Spleen (tissue), 11 donors: ENCODE measurements around the gene ATP5F1D. TPM values are rescaled to one million over a fixed set of nuclear protein-coding genes. Genes with fewer than 3 reads are reported as not detected.

Source experiments
- DNase-seq: peaks from one replicate; pipeline ENCODE4 v3.0.0-alpha.2; 2020
- H3K27ac ChIP-seq, 8 donors: fragments of 200-600 bp; sonication (generic) in 7 of 8; 1 replicate in 4 of 8; 2 replicates in 4 of 8; pipeline versions ENCODE4 v1.5.0 to v1.8.0; 2016 to 2021; ENCODE audit warnings: inconsistent platforms in 4 of 8, mild to moderate bottlenecking in 4 of 8, moderate library complexity in 1 of 8
- H3K27me3 ChIP-seq, 7 donors: fragments of 200-600 bp; sonication (generic) in 6 of 7; replicated peaks in 1 of 7; 1 replicate in 4 of 7; 2 replicates in 3 of 7; pipeline versions ENCODE4 v1.5.0 to v1.8.0; 2016 to 2021; ENCODE audit warnings: inconsistent platforms in 3 of 7, mild to moderate bottlenecking in 1 of 7
- H3K36me3 ChIP-seq, 6 donors: fragments of 200-600 bp; sonication (generic) in 5 of 6; 1 replicate in 4 of 6; 2 replicates in 2 of 6; pipeline versions ENCODE4 v1.5.0 to v1.8.0; 2016 to 2021; ENCODE audit warnings: inconsistent platforms in 2 of 6
- H3K4me1 ChIP-seq, 6 donors: fragments of 200-600 bp; sonication (generic) in 5 of 6; 1 replicate in 3 of 6; 2 replicates in 3 of 6; pipeline versions ENCODE4 v1.5.0 to v1.8.0; 2016 to 2021; ENCODE audit warnings: inconsistent platforms in 3 of 6
- H3K4me3 ChIP-seq, 8 donors: fragments of 200-600 bp; sonication (generic) in 7 of 8; 1 replicate in 4 of 8; 2 replicates in 4 of 8; pipeline versions ENCODE4 v1.5.0 to v1.8.0; 2016 to 2021; ENCODE audit warnings: inconsistent platforms in 4 of 8, mild to moderate bottlenecking in 4 of 8, moderate library complexity in 2 of 8
- H3K9me3 ChIP-seq, 8 donors: fragments of 200-600 bp; sonication (generic) in 7 of 8; 1 replicate in 4 of 8; 2 replicates in 4 of 8; pipeline versions ENCODE4 v1.5.0 to v1.8.0; 2016 to 2021; ENCODE audit warnings: inconsistent platforms in 4 of 8
- CTCF ChIP-seq, 11 experiments: fragments of 200-600 bp in 7 of 11; fragments of 450-650 bp in 4 of 11; sonication (generic) in 4 of 11; IDR thresholded peaks in 8 of 11; conservative IDR thresholded peaks in 3 of 11; 1 replicate in 7 of 11; 2 replicates in 4 of 11; pipeline versions ENCODE4 v1.4.0 to v1.8.0; 2016 to 2021; ENCODE audit warnings: antibody characterized with exemption in 11 of 11, inconsistent platforms in 4 of 11, mild to moderate bottlenecking in 1 of 11
- POLR2A ChIP-seq, 3 donors: fragments of 450-650 bp; IDR thresholded peaks; one replicate each; pipeline ENCODE4 v1.5.1; 2017; ENCODE audit warnings: antibody characterized with exemption in 3 of 3, mild to moderate bottlenecking in 1 of 3
- POLR2AphosphoS5 ChIP-seq, 3 donors: sonication (generic); formaldehyde crosslinking; IDR thresholded peaks; one replicate each; pipeline ENCODE4 v1.5.1; 2017; ENCODE audit warnings: antibody characterized with exemption in 3 of 3
- WGBS, 5 donors: extraction: QIAGEN DNeasy Blood & Tissue Kit in 3 of 5; methylation state at CpG; one replicate each; pipeline versions ENCODE4 v1.1.5 to v1.1.7; 2013 to 2018; 5-methylcytosine and 5-hydroxymethylcytosine counted together
- intact Hi-C: fragments of 100-400 bp; cut with DNase I; formaldehyde crosslinking; loops from one replicate; pipeline ENCODE4 v1.15.0; 2023; ENCODE audit warnings: low total_unique reads
- polyA plus RNA-seq, 3 donors: library from polyadenylated mRNA; stranded (reverse); fragments of 200-250 nt; gene quantifications; one replicate each; pipeline ENCODE4 v1.2.1, GENCODE V29; 2013
- total RNA-seq, 7 donors: library from RNA; depleted of rRNA in 3 of 7; stranded (reverse); fragments of >200 nt in 3 of 7; fragmentation: NEBNext Ultra II Directional in 4 of 7; extraction: Animal tissue kit (Norgen Biotek cat#: 25700) in 4 of 7; gene quantifications; one replicate each; pipeline versions ENCODE4 v1.1.0 to v1.2.1, GENCODE V29; 2016 to 2021
- donor health status: healthy with polysubstance abuse.
- donor health status: DM: no; HTN: no; CAD: no; lungs with moderate emphysema.
- donor health status: DM: no; HTN: no; CAD: no.
- donor health status: Bipolar disorder and iron deficiency.
- donor health status: healthy.
- donor health status: DM: no; HTN: no; CAD: no.
- donor health status: DM: yes; HTN: yes; CAD: no.

The ATP5F1D gene
- total and polyA plus RNA-seq, 10 donors = 49.1 to 166 (median 121) TPM

DNA sequence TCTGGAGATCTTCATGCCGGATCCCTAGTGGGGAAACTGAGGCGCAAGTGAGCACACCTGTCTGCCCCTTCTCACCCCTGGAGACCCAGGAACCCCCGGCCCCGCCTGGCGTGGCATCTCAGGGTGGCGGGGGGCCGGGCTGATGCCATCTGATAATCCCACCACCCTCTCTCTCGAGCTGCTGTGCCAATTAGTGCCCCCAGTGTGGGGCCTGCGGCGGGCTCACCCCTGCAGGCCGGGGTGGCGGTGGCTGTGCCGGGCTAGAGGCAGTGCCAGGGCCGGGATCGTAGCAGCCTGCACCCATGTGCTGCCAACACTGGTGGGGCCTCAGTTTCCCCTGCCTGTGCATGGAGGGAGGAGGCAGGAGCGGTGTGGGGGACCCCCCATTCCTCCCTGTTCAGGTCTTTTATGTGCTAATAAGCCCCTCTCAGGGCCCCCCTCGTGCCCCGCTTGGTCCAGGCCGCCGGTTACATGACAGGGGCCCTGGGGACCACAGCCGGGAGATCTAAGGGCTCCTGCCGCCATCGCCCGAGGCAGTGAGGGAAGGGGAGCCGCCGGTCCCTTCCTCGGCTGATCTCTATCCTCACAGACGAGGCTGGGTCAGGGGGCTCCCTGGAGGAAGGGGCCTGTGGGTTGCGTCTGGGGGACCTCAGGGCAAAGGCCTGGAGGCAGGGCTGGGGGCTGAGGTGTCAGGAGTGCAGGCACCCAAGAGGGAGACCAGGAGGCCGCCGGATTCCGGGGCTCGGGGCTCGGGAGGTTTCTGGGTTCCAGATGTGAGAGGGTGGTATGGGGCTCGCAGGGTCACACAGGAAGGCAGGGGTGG, 52.4 kb downstream of the ATP5F1D start:
- no peak overlapping the region for H3K4me3 ChIP-seq
- H3K9me3 ChIP-seq = no peaks in the 10 kb centered on the region
- peaks cover 5 to 80% (median 70%) of the 10 kb centered on the region in 7 donors for H3K27me3 ChIP-seq
- WGBS, 5 donors = 71 to 79% (median 78%) methylated on average over 12 to 35 of the region's 35 CpGs
- DNase-seq = no peak
- H3K27ac ChIP-seq = no peak overlapping the region
- intact Hi-C loops = no loop called here
- no peaks in the 10 kb centered on the region for H3K36me3 ChIP-seq
- no peak for TF ChIP-seq POLR2AphosphoS5 (IDR thresholded peaks at IDR 0.05)
- TF ChIP-seq CTCF (IDR thresholded peaks at IDR 0.05 in 8 of 11, conservative IDR thresholded peaks at IDR 0.05 in 3 of 11) = no peak
- no peak for TF ChIP-seq POLR2A (IDR thresholded peaks at IDR 0.05)
- peaks cover 0 to 32% (median 9%) of the 10 kb centered on the region in 6 donors for H3K4me1 ChIP-seq

Other genes starting within 250 kb of the ATP5F1D start
- gene GRIN3B, start 241.3 kb upstream of the ATP5F1D start, total RNA-seq = under 1 TPM in 2 of 7 donors, not detected in 5; 0.07 to 0.11 TPM
- not detected for gene GRIN3B, start 241.3 kb upstream of the ATP5F1D start, polyA plus RNA-seq
- gene TMEM259, start 220.6 kb upstream of the ATP5F1D start, total RNA-seq = 100 to 1,000 TPM; 187 to 275 (median 240) TPM
- gene TMEM259, start 220.6 kb upstream of the ATP5F1D start, polyA plus RNA-seq = 100 to 1,000 TPM; 172 to 560 (median 460) TPM
- not detected for gene RNU6-2, start 220.2 kb upstream of the ATP5F1D start, total RNA-seq
- not detected for gene RNU6-2, start 220.2 kb upstream of the ATP5F1D start, polyA plus RNA-seq
- gene CNN2, start 215.1 kb upstream of the ATP5F1D start, total RNA-seq = 100 to 1,000 TPM; 102 to 296 (median 233) TPM
- 100 to 1,000 TPM; 126 to 147 (median 140) TPM for gene CNN2, start 215.1 kb upstream of the ATP5F1D start, polyA plus RNA-seq
- gene ABCA7, start 201.6 kb upstream of the ATP5F1D start, total RNA-seq = 100 to 1,000 TPM in 3 of 7 donors, 10 to 100 TPM in 4; 64.6 to 162 (median 94.7) TPM
- 100 to 1,000 TPM in 2 of 3 donors, 10 to 100 TPM in 1; 67.5 to 197 (median 152) TPM for gene ABCA7, start 201.6 kb upstream of the ATP5F1D start, polyA plus RNA-seq
- 100 to 1,000 TPM; 161 to 258 (median 237) TPM for gene ARHGAP45, start 174.6 kb upstream of the ATP5F1D start, total RNA-seq
- gene ARHGAP45, start 174.6 kb upstream of the ATP5F1D start, polyA plus RNA-seq = 100 to 1,000 TPM; 205 to 356 (median 329) TPM
- gene POLR2E, start 146.4 kb upstream of the ATP5F1D start, total RNA-seq = 100 to 1,000 TPM; 106 to 152 (median 123) TPM
- gene POLR2E, start 146.4 kb upstream of the ATP5F1D start, polyA plus RNA-seq = 100 to 1,000 TPM in 2 of 3 donors, 10 to 100 TPM in 1; 70.8 to 144 (median 105) TPM
- 100 to 1,000 TPM; 138 to 275 (median 216) TPM for gene GPX4, start 137.8 kb upstream of the ATP5F1D start, total RNA-seq
- 100 to 1,000 TPM; 480 to 562 (median 522) TPM for gene GPX4, start 137.8 kb upstream of the ATP5F1D start, polyA plus RNA-seq
- 100 to 1,000 TPM in 5 of 7 donors, 10 to 100 TPM in 2; 51.7 to 230 (median 168) TPM for gene SBNO2, start 67.5 kb upstream of the ATP5F1D start, total RNA-seq
- gene SBNO2, start 67.5 kb upstream of the ATP5F1D start, polyA plus RNA-seq = 10 to 100 TPM; 16.2 to 62.0 (median 29.8) TPM
- gene STK11, start 36.0 kb upstream of the ATP5F1D start, total RNA-seq = 10 to 100 TPM; 52.1 to 85.0 (median 75.3) TPM
- 100 to 1,000 TPM in 1 of 3 donors, 10 to 100 TPM in 2; 44.0 to 107 (median 46.7) TPM for gene STK11, start 36.0 kb upstream of the ATP5F1D start, polyA plus RNA-seq
- gene CBARP, start 3.7 kb upstream of the ATP5F1D start, total RNA-seq = 1 to 10 TPM in 1 of 7 donors, under 1 TPM in 5, not detected in 1; 0.12 to 1.2 (median 0.41) TPM
- under 1 TPM in 2 of 3 donors, not detected in 1; 0.05 to 0.48 TPM for gene CBARP, start 3.7 kb upstream of the ATP5F1D start, polyA plus RNA-seq
- gene MIDN, start 6.8 kb downstream of the ATP5F1D start, total RNA-seq = 100 to 1,000 TPM in 4 of 7 donors, 10 to 100 TPM in 3; 42.1 to 223 (median 138) TPM
- gene MIDN, start 6.8 kb downstream of the ATP5F1D start, polyA plus RNA-seq = 10 to 100 TPM; 16.5 to 48.9 (median 19.1) TPM
- 100 to 1,000 TPM; 333 to 672 (median 514) TPM for gene CIRBP, start 27.6 kb downstream of the ATP5F1D start, total RNA-seq
- gene CIRBP, start 27.6 kb downstream of the ATP5F1D start, polyA plus RNA-seq = 100 to 1,000 TPM; 406 to 894 (median 843) TPM
- gene FAM174C, start 33.8 kb downstream of the ATP5F1D start, total RNA-seq = 10 to 100 TPM; 35.8 to 69.6 (median 43.9) TPM
- 100 to 1,000 TPM in 1 of 3 donors, 10 to 100 TPM in 2; 82.9 to 134 (median 88.6) TPM for gene FAM174C, start 33.8 kb downstream of the ATP5F1D start, polyA plus RNA-seq
- not detected for gene EFNA2, start 44.1 kb downstream of the ATP5F1D start, total RNA-seq
- gene EFNA2, start 44.1 kb downstream of the ATP5F1D start, polyA plus RNA-seq = not detected
- 100 to 1,000 TPM in 1 of 7 donors, 10 to 100 TPM in 6; 64.0 to 133 (median 85.2) TPM for gene NDUFS7, start 142.2 kb downstream of the ATP5F1D start, total RNA-seq
- gene NDUFS7, start 142.2 kb downstream of the ATP5F1D start, polyA plus RNA-seq = 100 to 1,000 TPM in 1 of 3 donors, 10 to 100 TPM in 2; 75.5 to 106 (median 78.0) TPM
- 10 to 100 TPM in 4 of 7 donors, 1 to 10 TPM in 3; 7.1 to 14.5 (median 11.2) TPM for gene GAMT, start 159.8 kb downstream of the ATP5F1D start, total RNA-seq
- gene GAMT, start 159.8 kb downstream of the ATP5F1D start, polyA plus RNA-seq = 10 to 100 TPM; 15.2 to 20.4 (median 18.2) TPM
- gene DAZAP1, start 165.8 kb downstream of the ATP5F1D start, total RNA-seq = 100 to 1,000 TPM in 3 of 7 donors, 10 to 100 TPM in 4; 43.8 to 137 (median 94.6) TPM
- 100 to 1,000 TPM in 2 of 3 donors, 10 to 100 TPM in 1; 80.0 to 133 (median 106) TPM for gene DAZAP1, start 165.8 kb downstream of the ATP5F1D start, polyA plus RNA-seq
- 1,000 to 10,000 TPM in 6 of 7 donors, 100 to 1,000 TPM in 1; 932 to 4,344 (median 1,309) TPM for gene RPS15, start 196.6 kb downstream of the ATP5F1D start, total RNA-seq
- 1,000 to 10,000 TPM; 4,275 to 5,849 (median 5,793) TPM for gene RPS15, start 196.6 kb downstream of the ATP5F1D start, polyA plus RNA-seq
- gene APC2, start 208.4 kb downstream of the ATP5F1D start, total RNA-seq = under 1 TPM; 0.07 to 0.56 (median 0.20) TPM
- gene APC2, start 208.4 kb downstream of the ATP5F1D start, polyA plus RNA-seq = under 1 TPM; 0.02 to 0.29 (median 0.02) TPM
- gene C19orf25, start 237.5 kb downstream of the ATP5F1D start, total RNA-seq = 10 to 100 TPM; 31.3 to 52.8 (median 40.3) TPM
- 10 to 100 TPM; 24.7 to 56.6 (median 38.8) TPM for gene C19orf25, start 237.5 kb downstream of the ATP5F1D start, polyA plus RNA-seq
- 1 to 10 TPM; 1.1 to 4.2 (median 1.8) TPM for gene PCSK4, start 248.6 kb downstream of the ATP5F1D start, total RNA-seq
- gene PCSK4, start 248.6 kb downstream of the ATP5F1D start, polyA plus RNA-seq = 1 to 10 TPM; 1.9 to 2.4 (median 2.0) TPM
- gene REEP6, start 249.4 kb downstream of the ATP5F1D start, total RNA-seq = 1 to 10 TPM in 5 of 7 donors, under 1 TPM in 1, not detected in 1; 0.65 to 2.6 (median 1.6) TPM
- 1 to 10 TPM; 1.2 to 1.6 (median 1.5) TPM for gene REEP6, start 249.4 kb downstream of the ATP5F1D start, polyA plus RNA-seq